ENCODE results near the gene GCSAM.

DNA sequence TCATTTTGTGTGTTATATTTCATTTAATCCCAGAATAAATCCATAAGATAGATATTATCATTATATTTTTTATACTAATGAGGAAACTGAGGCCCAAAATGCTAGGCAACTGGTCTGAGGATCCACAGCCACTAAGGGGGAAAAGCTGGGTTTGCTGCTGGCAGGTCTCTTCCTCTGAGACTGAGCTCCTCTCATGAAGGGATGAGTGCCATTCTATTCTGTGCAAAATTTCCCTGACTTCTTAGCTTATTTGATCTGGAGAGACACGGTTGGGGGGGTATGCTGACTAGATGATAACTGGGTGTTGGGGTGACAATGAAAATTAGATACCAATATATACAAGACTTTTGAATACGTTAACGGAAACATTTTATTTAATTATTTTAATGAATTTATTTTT lies 1.9 kb downstream of the GCSAM start:
- TF ChIP-seq GATA2 (IDR thresholded peaks at IDR 0.05; ENCODE audit: insufficient read depth, insufficient read length, low read depth, low read length) = no peak
- TF ChIP-seq, protein P1, sequence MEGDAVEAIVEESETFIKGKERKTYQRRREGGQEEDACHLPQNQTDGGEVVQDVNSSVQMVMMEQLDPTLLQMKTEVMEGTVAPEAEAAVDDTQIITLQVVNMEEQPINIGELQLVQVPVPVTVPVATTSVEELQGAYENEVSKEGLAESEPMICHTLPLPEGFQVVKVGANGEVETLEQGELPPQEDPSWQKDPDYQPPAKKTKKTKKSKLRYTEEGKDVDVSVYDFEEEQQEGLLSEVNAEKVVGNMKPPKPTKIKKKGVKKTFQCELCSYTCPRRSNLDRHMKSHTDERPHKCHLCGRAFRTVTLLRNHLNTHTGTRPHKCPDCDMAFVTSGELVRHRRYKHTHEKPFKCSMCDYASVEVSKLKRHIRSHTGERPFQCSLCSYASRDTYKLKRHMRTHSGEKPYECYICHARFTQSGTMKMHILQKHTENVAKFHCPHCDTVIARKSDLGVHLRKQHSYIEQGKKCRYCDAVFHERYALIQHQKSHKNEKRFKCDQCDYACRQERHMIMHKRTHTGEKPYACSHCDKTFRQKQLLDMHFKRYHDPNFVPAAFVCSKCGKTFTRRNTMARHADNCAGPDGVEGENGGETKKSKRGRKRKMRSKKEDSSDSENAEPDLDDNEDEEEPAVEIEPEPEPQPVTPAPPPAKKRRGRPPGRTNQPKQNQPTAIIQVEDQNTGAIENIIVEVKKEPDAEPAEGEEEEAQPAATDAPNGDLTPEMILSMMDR (IDR thresholded peaks at IDR 0.05; ENCODE audit: extremely low read depth in 1 of 2, insufficient read depth in 1 of 2, low read depth in 1 of 2, low read length in 2 of 2) = no peak
- TF ChIP-seq POLR2A (IDR thresholded peaks at IDR 0.05; ENCODE audit: low read depth, low read length) = no peak
- TF ChIP-seq, protein P2, sequence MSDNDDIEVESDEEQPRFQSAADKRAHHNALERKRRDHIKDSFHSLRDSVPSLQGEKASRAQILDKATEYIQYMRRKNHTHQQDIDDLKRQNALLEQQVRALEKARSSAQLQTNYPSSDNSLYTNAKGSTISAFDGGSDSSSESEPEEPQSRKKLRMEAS (IDR thresholded peaks at IDR 0.05; ENCODE audit: insufficient read depth, insufficient read length) = no peak

All from endothelial cell of umbilical vein (primary cell).